Gastrocnemius medialis (tissue), 4 donors: ENCODE data around the gene PPP1R1A.

Experiments used
- CTCF ChIP-seq, 5 experiments: fragments of 450-650 bp in 3 of 5; fragments of 200-600 bp in 2 of 5; sonication (generic) in 2 of 5; IDR thresholded peaks in 4 of 5; conservative IDR thresholded peaks in 1 of 5; 1 replicate in 4 of 5; 2 replicates in 1 of 5; pipeline ENCODE4 v1.5.1; 2016 to 2019; ENCODE audit warnings: antibody characterized with exemption in 5 of 5, mild to moderate bottlenecking in 3 of 5, moderate library complexity in 3 of 5
- POLR2A ChIP-seq, 2 donors: fragments of 450-650 bp; IDR thresholded peaks; one replicate each; pipeline ENCODE4 v1.6.1; 2017; ENCODE audit warnings: antibody characterized with exemption in 2 of 2, mild to moderate bottlenecking in 2 of 2, moderate library complexity in 2 of 2

- TF ChIP-seq CTCF (IDR thresholded peaks at IDR 0.05 in 4 of 5, conservative IDR thresholded peaks at IDR 0.05 in 1 of 5): no peak
- no peak for TF ChIP-seq POLR2A (IDR thresholded peaks at IDR 0.05)
These were observed 18.4 kb downstream of the PPP1R1A start for GRCh38 chr12:54569995-54570528.
